HG02885 (cell line): ENCODE data around the gene BTN2A1.
A peak's percentile ranks its signal among the peaks of the same experiment; 100 is the strongest.

Experiments
- ATAC-seq: cut with Tn5 transposase; IDR thresholded peaks from one replicate; pipeline ENCODE4 v1.9.1; 2021; ENCODE audit warnings: mild to moderate bottlenecking; ENCODE audit not compliant: unreplicated experiment, poor library complexity

BTN2A1 gene

DNA sequence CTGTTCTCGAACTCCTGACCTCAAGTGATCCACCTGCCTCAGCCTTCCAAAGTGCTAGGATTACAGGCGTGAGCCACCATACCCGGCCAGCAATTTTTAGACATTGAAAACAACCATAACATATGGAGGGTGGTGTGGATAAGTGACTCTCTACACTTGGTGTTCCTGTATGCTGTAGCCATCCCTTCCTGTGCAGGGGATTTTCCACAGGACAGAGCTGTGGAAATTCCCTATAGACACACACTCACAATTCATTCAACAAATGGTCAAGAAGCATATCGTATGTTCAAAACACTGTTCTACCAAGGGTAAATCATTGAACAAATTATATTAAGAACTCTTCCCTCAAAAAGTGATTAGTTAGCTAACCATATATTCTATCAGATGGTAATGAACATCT is 6.3 kb downstream of the BTN2A1 start:
- ATAC-seq = no peak

DNA sequence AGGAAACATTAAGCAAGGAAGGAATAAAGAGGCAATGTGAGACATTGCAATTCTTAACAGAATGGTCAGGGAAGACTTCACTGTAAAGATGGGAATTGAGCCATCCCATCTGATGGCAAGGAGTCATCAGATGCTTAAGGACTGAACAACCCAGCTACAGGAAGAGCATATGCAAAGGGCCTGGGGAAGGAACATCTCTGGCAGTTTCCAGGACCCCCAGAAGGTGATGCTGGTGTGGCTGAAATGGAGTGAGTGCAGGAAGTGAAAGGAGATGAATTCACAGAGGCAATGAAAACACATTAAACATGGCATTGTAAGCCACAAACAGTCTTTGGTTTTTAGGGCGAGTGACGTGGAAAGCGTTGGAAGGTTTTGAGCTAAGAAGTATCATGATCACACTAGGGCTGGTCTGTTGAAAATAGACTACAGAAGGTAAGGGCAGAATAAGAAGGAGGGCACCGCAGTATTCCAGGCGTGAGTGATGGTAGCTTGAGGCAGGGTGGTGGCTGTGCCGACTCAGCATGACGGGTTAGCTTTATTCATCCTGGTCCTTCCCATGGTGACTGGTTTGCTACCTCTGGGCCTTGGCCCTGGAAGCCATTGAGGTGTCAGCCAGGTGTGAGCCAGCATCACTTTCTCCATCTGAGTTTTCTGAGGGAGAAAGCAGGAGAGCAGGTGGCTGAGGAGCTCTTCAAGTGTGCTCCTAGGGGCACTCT is 6.8 kb downstream of the BTN2A1 start:
- no peak for ATAC-seq

DNA sequence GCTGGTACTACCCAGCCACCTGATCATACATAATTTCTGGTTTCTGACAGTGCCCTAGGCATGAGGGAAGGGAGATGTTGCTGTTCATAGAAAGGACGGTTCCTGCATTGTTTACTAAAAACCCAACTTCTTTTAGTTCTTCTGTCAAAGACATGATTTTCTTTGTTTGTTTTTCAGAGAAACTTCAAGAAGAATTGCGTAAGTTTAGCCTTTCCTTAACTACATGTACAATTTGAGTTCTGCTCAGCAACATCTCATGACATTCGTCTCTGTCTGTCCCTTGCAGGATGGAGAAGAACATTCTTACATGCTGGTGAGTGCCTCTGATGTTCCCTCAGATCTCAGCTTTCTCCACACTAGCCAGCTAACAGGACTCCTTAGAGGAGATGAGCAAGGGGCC is 8.0 kb downstream of the BTN2A1 start:
- ATAC-seq = no peak

DNA sequence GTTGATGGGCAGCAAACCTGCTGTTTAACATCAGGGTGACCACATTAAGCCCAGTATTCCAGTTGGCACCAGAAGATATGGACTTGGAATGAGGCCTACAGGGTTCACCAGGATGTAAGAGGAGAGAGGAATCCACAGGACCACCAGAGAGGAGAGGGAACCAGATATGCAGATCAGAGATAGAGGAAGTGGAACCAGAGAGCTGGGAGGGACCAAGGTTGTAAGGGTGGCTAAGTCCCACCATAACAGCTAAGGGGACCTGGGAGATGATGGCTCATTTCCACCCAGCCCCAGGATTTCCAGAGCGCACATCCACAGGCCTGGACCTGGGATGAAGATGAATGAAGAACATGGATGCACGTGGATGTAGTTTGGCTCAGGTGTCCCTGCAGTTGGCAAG is 11.1 kb downstream of the BTN2A1 start:
- ATAC-seq = no peak

DNA sequence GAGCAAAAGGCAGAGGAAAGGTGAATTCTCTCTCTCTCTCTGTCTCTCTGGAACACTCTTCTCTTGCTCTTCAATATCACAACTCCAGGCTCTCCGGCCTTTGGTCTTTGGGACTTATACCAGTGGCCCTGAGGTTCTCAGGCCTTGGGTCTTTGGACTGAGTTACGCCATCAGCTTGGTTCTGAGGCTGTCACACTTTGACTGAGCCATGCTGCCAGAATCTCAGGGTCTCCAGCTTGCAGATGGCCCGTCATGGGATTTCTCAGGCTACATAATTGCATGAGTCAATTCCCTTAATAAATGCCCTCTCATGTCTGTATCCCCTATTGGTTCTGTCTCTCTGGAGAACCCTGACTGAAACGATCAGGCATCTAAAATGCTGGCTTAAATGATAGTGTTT is 12.9 kb downstream of the BTN2A1 start:
- ATAC-seq = no peak

DNA sequence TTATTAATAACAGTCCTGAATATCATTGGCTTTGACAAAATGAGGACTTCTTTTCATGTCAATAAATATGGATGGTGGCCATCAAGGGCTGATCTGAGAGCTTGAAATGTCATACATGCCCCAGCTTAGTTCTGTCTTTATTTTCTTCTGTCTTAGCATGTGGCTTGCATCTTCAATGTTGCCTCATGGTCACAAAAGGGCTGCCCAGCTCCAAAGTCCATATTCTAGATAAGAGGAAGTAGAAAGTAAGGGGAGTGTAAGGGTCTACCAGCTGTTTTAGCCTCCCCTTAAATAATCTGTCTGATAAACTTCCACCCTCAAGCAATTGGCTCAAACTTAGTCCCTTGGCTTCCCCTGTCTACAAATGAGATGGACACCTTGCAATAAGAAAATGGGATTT is 14.2 kb downstream of the BTN2A1 start:
- ATAC-seq = no peak

DNA sequence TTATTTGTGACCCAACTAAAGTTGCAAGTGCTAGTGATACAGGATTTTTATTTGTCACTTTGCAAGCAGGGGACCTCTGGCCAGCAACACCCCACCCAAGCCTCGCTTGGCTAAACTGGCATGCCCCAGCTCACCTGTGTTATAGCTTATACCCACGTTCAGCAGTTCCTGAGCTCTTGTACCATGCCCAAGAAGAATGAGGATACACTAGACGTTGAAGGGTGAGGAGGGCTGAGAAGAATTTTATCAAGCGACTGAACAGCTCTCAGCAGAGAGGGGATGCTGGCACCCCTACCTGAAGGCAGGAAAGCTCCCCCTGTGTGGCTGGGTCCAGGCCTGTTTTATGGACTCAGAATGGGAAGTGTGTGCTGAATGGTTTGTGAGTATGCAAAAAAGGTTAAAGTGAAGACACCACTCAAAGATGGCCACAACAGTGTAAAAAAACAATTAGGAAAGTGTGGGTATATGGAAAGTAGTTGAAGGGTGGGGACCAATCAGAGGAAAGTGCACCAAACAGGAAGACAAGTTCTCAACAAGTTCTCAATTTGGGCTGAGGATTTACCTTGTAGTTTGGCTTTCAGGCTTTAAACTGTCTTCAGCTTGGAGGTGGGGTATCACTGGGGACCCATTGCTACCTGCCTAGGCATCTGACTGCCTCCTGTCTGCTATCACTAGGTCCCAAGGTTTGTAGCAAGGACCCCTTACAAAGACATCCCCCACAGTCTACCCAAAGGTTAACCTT is 15.0 kb downstream of the BTN2A1 start:
- no peak for ATAC-seq

DNA sequence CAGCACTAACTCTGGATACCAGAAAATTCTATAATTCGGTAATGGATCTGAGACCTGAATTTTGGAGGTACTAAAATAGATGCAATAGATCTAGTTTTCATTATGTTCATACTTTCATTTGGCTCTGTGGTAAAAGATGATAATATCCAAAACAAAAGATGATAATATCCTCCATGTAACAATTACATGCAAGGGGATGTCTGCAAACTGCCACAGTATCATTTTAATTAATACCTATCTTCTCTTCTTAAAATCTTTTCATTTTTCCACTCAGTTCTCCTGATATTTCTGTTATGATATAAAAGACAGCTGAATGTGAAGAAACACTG is 15.6 kb downstream of the BTN2A1 start:
- ATAC-seq = no peak

DNA sequence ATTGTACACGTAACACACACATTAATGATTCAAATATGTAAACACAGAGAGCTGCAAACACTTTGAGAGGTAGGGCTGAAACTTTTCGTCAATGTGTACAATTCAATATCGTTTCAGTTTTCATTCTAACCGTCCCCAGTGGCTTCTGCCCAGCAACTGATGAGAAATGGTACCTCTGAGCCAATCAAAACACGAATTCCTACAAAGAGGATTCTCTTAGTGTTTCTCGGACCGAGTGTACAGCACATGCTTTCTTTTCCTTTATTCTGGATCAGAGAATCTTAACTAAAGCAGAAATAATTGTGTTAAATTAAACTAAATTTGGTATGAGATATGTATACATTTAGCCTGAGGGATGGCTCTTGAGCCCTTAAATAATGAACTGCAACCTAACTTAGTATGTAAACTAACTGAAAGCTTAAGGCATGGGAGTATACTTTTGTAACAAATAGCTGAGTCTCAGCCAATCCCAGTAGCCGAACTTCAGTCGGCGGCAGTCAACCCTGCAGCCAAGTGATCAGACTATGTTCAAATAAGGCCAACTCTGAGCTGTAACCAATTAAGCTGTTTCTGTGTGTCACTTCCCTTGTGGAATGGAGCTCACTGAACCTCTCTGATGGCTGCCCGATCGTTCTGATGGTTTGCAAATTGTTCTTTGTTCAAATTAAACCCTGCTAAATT is 16.1 kb downstream of the BTN2A1 start:
- peak; percentile 92 for ATAC-seq

DNA sequence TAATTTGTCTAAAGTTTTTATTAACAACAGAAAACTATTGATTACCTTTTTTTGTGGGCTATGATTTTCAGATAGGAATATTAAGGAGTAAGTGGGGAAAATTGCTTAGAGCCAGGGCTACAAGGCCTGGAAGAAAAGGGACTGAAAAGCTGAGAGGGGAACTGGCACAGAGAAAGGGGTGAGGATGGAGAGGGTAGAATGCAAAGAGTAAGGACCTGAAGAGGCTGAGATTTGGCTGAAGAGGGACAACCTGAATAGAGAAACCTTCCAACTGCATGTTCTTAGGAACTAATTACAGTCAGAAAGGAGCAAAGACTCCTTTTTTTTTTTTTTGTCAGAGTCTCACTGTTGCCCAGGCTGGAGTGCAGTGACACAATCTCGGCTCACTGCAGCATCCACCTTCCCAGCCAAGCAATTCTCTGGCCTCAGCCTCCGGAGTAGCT is 16.7 kb downstream of the BTN2A1 start:
- ATAC-seq = no peak

DNA sequence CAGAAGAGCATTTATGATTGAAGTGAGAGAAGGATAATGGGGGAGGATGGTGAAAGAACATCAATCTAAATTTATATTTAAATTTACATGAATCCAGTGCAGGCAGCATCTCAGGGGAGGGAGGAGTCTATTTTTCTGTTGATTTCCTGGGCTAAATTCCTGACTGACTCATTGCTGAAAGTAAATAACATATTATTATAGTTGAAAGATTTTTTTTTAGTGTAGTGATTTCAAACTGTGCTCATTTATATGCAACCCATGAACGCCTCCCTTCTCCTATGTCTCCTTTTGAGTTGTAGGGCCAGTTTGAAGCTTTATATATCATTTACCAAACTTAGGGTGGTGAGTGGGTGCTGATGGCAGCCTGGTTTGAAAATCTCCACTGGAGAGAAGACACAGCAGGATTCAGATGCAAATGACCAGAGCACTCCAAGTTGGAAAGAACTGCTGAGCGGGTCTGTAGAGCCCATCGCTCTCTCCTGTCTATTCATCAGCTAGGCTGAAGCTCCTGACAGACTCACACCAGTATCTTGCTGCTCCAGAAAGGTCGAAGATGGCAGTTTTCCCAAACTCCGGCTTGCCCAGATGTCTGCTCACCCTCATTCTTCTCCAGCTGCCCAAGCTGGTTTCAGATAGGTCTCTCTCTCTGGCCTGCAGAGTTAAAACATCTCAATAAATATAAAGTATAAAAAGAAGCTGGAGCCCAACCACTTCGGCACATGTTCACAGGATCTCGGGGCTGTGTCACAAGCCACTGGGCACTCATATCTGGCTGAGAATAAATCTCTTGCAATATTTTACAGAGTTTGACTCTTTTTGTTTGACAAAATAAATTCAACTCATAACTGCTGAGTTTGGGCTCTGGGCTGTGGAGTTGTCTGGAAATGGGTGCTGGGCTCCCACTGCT is 18.3 kb downstream of the BTN2A1 start:
- ATAC-seq = no peak

DNA sequence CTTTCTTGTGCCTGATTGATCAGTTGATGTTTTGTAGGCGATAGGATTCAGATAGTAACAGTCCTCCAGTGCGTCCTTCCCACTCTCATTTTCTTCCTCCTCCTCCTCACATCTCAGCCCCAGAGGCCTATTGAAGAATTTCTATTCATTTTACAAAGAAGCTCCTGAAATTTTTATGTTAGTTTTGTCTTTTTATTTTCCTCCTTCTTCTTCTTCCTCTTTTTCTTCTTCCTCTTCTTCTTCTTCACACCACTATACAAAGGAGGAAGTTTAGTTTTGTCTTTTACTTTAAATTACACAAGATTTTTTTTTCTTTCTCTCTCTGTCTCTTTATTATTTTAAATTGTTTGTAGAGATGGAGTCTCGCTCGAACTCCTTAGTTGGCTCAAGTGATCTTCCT is 19.1 kb downstream of the BTN2A1 start:
- ATAC-seq = no peak

DNA sequence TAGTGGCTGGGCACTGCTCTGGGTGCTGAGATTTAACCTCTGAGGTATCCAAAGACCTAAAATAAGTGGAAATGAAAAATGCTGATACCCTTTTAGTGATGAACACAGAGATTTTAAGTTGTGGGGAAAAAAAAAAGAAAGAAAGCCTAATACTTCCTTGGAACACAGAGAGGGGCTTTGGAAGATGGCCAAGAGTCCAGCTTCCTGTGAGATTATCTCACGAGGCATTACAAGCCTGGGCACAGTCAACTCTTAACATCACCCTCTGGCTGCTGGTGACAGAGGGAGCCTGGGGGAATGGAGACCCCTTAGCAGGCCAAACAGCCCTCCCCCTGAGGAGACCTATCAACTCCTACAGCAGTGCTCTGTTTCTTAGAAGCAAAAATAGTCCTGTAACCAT is 19.7 kb downstream of the BTN2A1 start:
- no peak for ATAC-seq

DNA sequence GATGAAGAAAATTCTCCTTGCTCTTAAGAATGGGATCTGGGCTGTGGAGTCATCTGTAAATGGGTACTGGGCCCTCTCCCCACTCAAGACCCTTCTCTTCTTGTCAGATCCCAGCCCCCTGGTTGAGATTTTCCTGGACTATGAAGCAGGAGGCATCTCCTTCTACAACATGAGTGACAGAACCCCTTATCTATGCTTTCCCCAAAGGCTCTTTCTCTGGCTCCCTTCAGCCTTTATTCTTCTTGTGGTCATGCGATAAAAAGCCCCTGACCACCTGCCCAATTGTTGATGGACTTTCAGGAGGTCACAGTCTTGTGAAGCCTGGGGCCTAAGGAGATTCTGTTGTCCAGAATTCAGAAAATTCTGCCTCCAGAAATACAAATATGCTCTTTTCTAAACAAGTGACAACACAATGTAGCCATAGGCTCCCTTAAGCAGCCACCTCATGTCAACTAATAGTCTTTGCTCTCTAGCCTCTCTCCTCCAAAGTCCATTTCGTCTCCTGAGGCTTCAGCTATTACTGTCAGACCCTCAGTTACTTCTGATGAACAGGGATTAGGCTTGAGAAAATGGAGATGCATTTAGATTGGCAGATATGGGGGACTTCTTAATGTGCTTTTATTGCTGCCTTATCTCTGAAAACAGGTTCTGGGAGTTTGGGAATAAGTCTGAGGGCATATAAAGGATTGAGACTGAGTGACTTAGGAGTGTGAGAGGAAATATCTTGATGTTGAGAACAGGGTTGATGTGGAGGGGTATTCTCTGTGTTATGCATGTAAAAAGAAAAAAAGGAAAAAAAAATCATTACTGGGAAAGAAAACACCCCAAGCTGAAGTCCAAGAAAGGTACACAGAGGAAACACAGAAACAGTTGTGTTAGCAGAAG is 20.6 kb downstream of the BTN2A1 start:
- no peak for ATAC-seq

DNA sequence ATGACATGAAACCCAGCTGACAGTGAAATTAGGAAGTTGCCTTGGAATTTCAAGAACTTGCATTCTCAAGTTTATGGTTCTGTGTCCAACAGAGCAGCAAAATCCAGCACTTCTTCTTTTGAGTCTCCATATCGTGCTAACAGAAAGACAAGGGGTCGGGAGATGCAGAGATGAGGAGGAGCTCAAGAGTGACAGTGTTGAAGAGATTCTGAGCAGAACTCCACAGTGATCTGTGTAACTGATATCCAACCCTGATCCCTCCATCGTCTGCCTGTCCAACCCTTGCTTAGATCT is 21.2 kb downstream of the BTN2A1 start:
- ATAC-seq = no peak

DNA sequence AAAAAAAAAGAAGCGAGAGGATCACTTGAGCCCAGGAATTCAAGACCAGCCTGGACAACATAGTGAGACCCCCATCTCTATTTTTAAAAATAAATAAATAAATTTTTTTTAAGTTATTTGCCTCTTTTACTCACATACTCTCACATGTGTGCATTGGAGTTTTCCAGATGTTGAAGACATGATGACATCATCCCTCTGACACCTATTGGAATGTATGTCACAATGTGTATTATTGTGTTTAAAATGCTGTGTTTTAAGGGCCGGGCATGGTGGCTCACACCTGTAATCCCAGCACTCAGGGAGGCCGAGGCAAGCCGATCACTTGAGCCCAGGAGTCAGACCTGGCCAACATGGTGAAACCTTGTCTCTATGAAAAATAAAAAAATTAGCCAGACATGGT is 24.6 kb downstream of the BTN2A1 start:
- no peak for ATAC-seq

DNA sequence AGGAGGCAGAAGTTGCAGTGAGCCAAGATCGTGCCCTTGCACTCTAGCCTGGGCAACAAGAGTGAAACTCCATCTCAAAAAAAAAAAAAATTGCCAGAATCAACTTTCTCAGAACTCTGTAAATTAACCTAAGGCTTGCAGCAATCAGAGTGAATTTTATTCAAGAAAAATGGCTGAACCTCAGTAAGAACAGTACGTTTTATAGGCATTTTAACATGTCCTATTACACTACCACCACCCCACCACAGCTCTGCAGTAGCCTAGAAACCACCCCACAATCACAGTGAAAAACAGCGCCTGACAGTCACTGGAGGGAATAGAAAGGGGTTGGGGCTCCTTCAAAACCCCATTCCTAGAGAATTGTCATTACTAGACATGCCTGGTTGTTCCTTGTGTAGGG is 26.0 kb downstream of the BTN2A1 start:
- ATAC-seq = no peak

DNA sequence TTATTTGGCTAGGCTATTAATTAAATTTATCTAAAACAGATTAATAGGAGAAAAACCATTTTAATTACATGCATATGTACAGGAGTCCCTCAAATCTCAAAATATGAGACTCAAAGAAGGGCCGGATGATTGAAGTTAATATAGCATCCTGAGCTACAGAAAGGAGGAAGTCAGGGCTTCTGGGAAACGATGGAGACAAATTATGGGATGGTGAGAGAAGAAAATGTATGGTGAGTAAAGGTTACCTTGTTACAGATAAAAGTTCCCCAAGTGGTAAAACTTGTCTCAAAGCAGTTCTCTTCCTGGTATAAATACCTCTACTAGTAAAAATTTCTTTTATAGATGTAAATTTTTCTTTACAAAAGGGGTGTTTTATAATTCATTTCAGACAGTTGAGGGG is 26.4 kb downstream of the BTN2A1 start:
- no peak for ATAC-seq

DNA sequence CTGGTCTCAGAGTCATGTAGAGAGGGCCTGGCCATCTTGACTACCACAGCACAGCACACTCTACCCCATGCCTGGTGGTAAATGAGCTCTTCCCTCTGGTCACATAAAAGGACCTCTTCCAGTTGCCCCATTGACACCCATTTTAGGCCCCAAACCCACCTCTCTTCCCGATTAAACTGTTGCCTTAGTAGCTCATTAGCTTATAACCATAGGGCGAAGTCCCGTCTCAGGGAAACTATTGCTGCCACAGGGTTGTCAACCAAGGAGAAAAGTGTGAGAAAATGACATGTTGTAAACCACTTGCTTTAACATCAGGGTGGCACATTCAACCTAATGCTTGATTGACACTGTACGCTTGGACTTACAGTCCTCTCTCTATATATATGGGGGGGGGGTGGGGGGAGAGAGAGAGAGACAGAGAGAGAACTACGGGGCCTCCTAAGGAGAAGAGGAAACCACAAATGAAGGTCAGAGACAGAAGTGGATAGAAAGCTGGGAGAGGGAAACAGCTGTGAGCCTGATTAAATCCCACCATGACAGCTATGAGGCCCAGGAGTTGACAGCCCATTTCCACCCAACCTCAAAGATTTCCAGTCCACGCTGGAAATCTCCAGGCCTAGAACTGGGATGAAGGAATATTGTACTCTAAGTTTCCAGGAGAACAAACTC is 27.5 kb downstream of the BTN2A1 start:
- no peak for ATAC-seq
